IMR-90 (cell line): Measurements from ENCODE around the gene SGTB. TPM values are rescaled to one million over a fixed set of nuclear protein-coding genes. Genes with fewer than 3 reads are reported as not detected.

Experiments used
- ATAC-seq: fragments of 200-7000 bp; cut with Tn5 transposase; 2 replicates; pipeline ENCODE4 v1.9.1; 2020; ENCODE audit warnings: low read depth, mild to moderate bottlenecking, moderate library complexity
- BruUV-seq: library from RNA; stranded (reverse); fragments of 400-500 nt; replicated peaks from 2 replicates; lab custom pipeline; 2021; lab: Mats Ljungman, UMichigan
- CTCF ChIA-PET: fragments of 300-600 bp; formaldehyde crosslinking; extraction: SDS; loops from one replicate; lab custom pipeline; 2021; ENCODE audit warnings: antibody characterized with exemption; lab: Yijun Ruan, JAX
- POLR2A ChIA-PET: fragments of 300-600 bp; sonication (Branson Sonifier 250); formaldehyde crosslinking; loops from one replicate; lab custom pipeline; 2022; ENCODE audit warnings: antibody characterized with exemption; ENCODE audit not compliant: unreplicated experiment; lab: Charles Lee
- DNase-seq: peaks from one replicate; pipeline ENCODE4 v3.0.0; 2013
- H2AFZ ChIP-seq: replicated peaks from 2 replicates; pipeline ENCODE3; 2013; ENCODE audit warnings: low read length, mild to moderate bottlenecking; ENCODE audit not compliant: poor library complexity
- H2AK5ac ChIP-seq: 2 replicates; pipeline ENCODE4 v1.6.1; 2013; ENCODE audit warnings: low read depth, low read length, inconsistent platforms
- H2AK9ac ChIP-seq: replicated peaks from 2 replicates; pipeline ENCODE3; 2013; ENCODE audit warnings: mild to moderate bottlenecking, low read depth, low read length, moderate library complexity; ENCODE audit not compliant: poor library complexity
- H2BK120ac ChIP-seq: 2 replicates; pipeline ENCODE4 v1.6.1; 2013; ENCODE audit warnings: low read depth, low read length, inconsistent platforms
- H2BK15ac ChIP-seq: 3 replicates; pipeline ENCODE4 v1.6.1; 2013; ENCODE audit warnings: low read depth, low read length, inconsistent platforms
- H2BK20ac ChIP-seq: 2 replicates; pipeline ENCODE4 v1.6.1; 2013; ENCODE audit warnings: low read depth, mild to moderate bottlenecking, inconsistent platforms, low read length, moderate library complexity
- H2BK5ac ChIP-seq: 2 replicates; pipeline ENCODE4 v1.6.1; 2013; ENCODE audit warnings: mild to moderate bottlenecking, low read depth, low read length, inconsistent platforms; ENCODE audit not compliant: poor library complexity, severe bottlenecking
- H3K14ac ChIP-seq: replicated peaks from 2 replicates; pipeline ENCODE4 v1.6.1; 2013; ENCODE audit warnings: low read depth, low read length, inconsistent platforms
- H3K18ac ChIP-seq: 2 replicates; pipeline ENCODE4 v1.6.1; 2013; ENCODE audit warnings: low read depth, low read length, control low read depth
- H3K23ac ChIP-seq: 2 replicates; pipeline ENCODE4 v1.6.1; 2013; ENCODE audit warnings: low read depth, low read length, inconsistent platforms
- H3K27ac ChIP-seq: 2 replicates; pipeline ENCODE4 v1.5.1; 2013; ENCODE audit warnings: mild to moderate bottlenecking, control low read depth, low read length; ENCODE audit not compliant: insufficient read depth
- H3K27me3 ChIP-seq: 2 replicates; pipeline ENCODE4 v1.6.1; 2013; ENCODE audit warnings: low read length; ENCODE audit not compliant: control insufficient read depth, insufficient read depth
- H3K36me3 ChIP-seq: 2 replicates; pipeline ENCODE4 v1.6.1; 2013; ENCODE audit warnings: low read length, mixed read lengths; ENCODE audit not compliant: control insufficient read depth, insufficient read depth
- H3K4ac ChIP-seq: 2 replicates; pipeline ENCODE4 v1.6.1; 2013; ENCODE audit warnings: low read depth, low read length, inconsistent platforms
- H3K4me1 ChIP-seq: 2 replicates; pipeline ENCODE4 v1.6.1; 2013; ENCODE audit warnings: low read length, mixed read lengths; ENCODE audit not compliant: control insufficient read depth, insufficient read depth
- H3K4me2 ChIP-seq: 2 replicates; pipeline ENCODE4 v1.6.1; 2013; ENCODE audit warnings: low read depth, mild to moderate bottlenecking, control low read depth, low read length, moderate library complexity
- H3K4me3 ChIP-seq: 2 replicates; pipeline ENCODE4 v1.5.1; 2013; ENCODE audit warnings: low read depth, mild to moderate bottlenecking, control low read depth, low read length, moderate library complexity; ENCODE audit not compliant: insufficient read depth
- H3K56ac ChIP-seq: 2 replicates; pipeline ENCODE4 v1.6.1; 2013; ENCODE audit warnings: low read length, inconsistent platforms; ENCODE audit not compliant: insufficient read depth; ENCODE audit errors: extremely low read depth
- H3K79me1 ChIP-seq, 2 experiments: 2 replicates each; pipeline ENCODE4 v1.6.1; 2013; ENCODE audit warnings: low read length in 2 of 2, inconsistent platforms in 1 of 2, low read depth in 1 of 2
- H3K9ac ChIP-seq: 2 replicates; pipeline ENCODE4 v1.6.1; 2013; ENCODE audit warnings: low read depth, low read length, control low read depth
- H3K9me1 ChIP-seq: 2 replicates; pipeline ENCODE4 v1.6.1; 2013; ENCODE audit warnings: low read length, inconsistent platforms; ENCODE audit not compliant: insufficient read depth
- H3K9me3 ChIP-seq: 2 replicates; pipeline ENCODE4 v1.6.1; 2013; ENCODE audit warnings: low read length; ENCODE audit not compliant: control insufficient read depth, insufficient read depth
- H4K20me1 ChIP-seq: 2 replicates; pipeline ENCODE4 v1.6.1; 2013; ENCODE audit warnings: low read length, inconsistent platforms; ENCODE audit not compliant: insufficient read depth
- H4K5ac ChIP-seq: 2 replicates; pipeline ENCODE4 v1.6.1; 2013; ENCODE audit warnings: mild to moderate bottlenecking, low read depth, low read length, control low read depth
- H4K8ac ChIP-seq, 2 experiments: 2 replicates each; pipeline ENCODE4 v1.6.1; 2013; ENCODE audit warnings: low read depth in 2 of 2, low read length in 2 of 2, control low read depth in 1 of 2, inconsistent platforms in 1 of 2
- H4K91ac ChIP-seq: 2 replicates; pipeline ENCODE4 v1.6.1; 2013; ENCODE audit warnings: low read depth, low read length, inconsistent platforms; ENCODE audit not compliant: insufficient read depth
- BHLHE40 ChIP-seq: fragments of 150-350 bp; IDR thresholded peaks from 2 replicates; pipeline ENCODE4 v1.6.1; 2016; ENCODE audit warnings: mild to moderate bottlenecking, low read depth, low read length
- CEBPB ChIP-seq: IDR thresholded peaks from 2 replicates; pipeline ENCODE4 v1.6.1; 2012; ENCODE audit warnings: low read depth, low read length, improper control_type of control experiment
- CHD1 ChIP-seq: IDR thresholded peaks from 2 replicates; pipeline ENCODE4 v1.6.1; 2012; ENCODE audit warnings: low read depth, low read length, improper control_type of control experiment
- FOS ChIP-seq: fragments of 150-350 bp; IDR thresholded peaks from 2 replicates; pipeline ENCODE4 v1.6.1; 2016; ENCODE audit warnings: low read depth, low read length
- MAFK ChIP-seq: IDR thresholded peaks from 2 replicates; pipeline ENCODE4 v1.6.1; 2012; ENCODE audit warnings: low read depth, low read length, improper control_type of control experiment
- MAZ ChIP-seq: IDR thresholded peaks from 2 replicates; pipeline ENCODE4 v1.6.1; 2012; ENCODE audit warnings: low read depth, mild to moderate bottlenecking, low read length, improper control_type of control experiment, moderate library complexity, borderline replicate concordance
- MXI1 ChIP-seq: IDR thresholded peaks from 2 replicates; pipeline ENCODE4 v1.6.1; 2012; ENCODE audit warnings: low read depth, mild to moderate bottlenecking, low read length, moderate library complexity, borderline replicate concordance
- NFE2L2 ChIP-seq: fragments of 150-350 bp; IDR thresholded peaks from 2 replicates; pipeline ENCODE4 v1.6.1; 2016; ENCODE audit warnings: low read depth, mild to moderate bottlenecking, low read length
- POLR2A ChIP-seq: IDR thresholded peaks from 2 replicates; pipeline ENCODE4 v1.6.1; 2012; ENCODE audit warnings: mild to moderate bottlenecking, low read depth, low read length
- RAD21 ChIP-seq: IDR thresholded peaks from 2 replicates; pipeline ENCODE4 v1.6.1; 2012; ENCODE audit warnings: low read length, improper control_type of control experiment
- RCOR1 ChIP-seq: IDR thresholded peaks from 2 replicates; pipeline ENCODE4 v1.6.1; 2012; ENCODE audit warnings: mild to moderate bottlenecking, low read length, improper control_type of control experiment; ENCODE audit not compliant: insufficient replicate concordance
- RFX5 ChIP-seq: IDR thresholded peaks from 2 replicates; pipeline ENCODE4 v1.8.0; 2012; ENCODE audit warnings: low read depth, mild to moderate bottlenecking, low read length, moderate library complexity
- SMC3 ChIP-seq: fragments of 150-350 bp; IDR thresholded peaks from 2 replicates; pipeline ENCODE4 v1.6.1; 2016; ENCODE audit warnings: low read depth, mild to moderate bottlenecking, antibody characterized with exemption, low read length, moderate library complexity
- whole genome bisulfite sequencing, 2 experiments: methylation state at CpG; one replicate each; pipeline versions ENCODE4 v1.1.5 to v1.1.7; 2013; ENCODE audit warnings: missing lambda C conversion rate in 2 of 2; ENCODE audit not compliant: insufficient read length in 1 of 2; ENCODE audit errors: extremely low coverage in 2 of 2; 5-methylcytosine and 5-hydroxymethylcytosine counted together
- dilution Hi-C: fragments of 300-500 bp; cut with HindIII; formaldehyde crosslinking; loops from one replicate; pipeline ENCODE4 v1.14.3; 2018; ENCODE audit warnings: low sequenced_read_pairs; ENCODE audit not compliant: unreplicated experiment
- in situ Hi-C: fragments of 300-500 bp; cut with MboI; formaldehyde crosslinking; loops from 3 replicates; pipeline ENCODE4 v1.14.3; 2019; ENCODE audit warnings: low sequenced_read_pairs, inconsistent platforms, mixed read lengths
- intact Hi-C: fragments of 100-400 bp; cut with micrococcal nuclease; formaldehyde crosslinking; loops from 2 replicates; pipeline ENCODE4 v1.10.0; 2022
- polyA plus RNA-seq, 3 experiments: library from polyadenylated mRNA; depleted of rRNA; stranded (reverse); fragments of >200 nt; gene quantifications; 2 replicates each; pipeline ENCODE4 v1.2.3, GENCODE V29; 2012; ENCODE audit warnings: low replicate concordance in 1 of 3
- total RNA-seq: library from RNA; depleted of rRNA; stranded (reverse); fragments of >200 nt; gene quantifications from 2 replicates; pipeline ENCODE4 v1.2.3, GENCODE V29; 2012
- TF ChIP-seq, protein P1 (sequence below): conservative IDR thresholded peaks from 2 replicates; pipeline ENCODE4 v1.5.1; 2012; ENCODE audit warnings: mild to moderate bottlenecking, low read depth, low read length, improper control_type of control experiment
- TF ChIP-seq, protein P2 (sequence below): fragments of 150-350 bp; IDR thresholded peaks from 2 replicates; pipeline ENCODE4 v1.6.1; 2016; ENCODE audit warnings: low read depth, mild to moderate bottlenecking, low read length, moderate library complexity, borderline replicate concordance
- TF ChIP-seq, protein P3 (sequence below): fragments of 150-350 bp; IDR thresholded peaks from 2 replicates; pipeline ENCODE4 v1.6.1; 2017; ENCODE audit warnings: mild to moderate bottlenecking, antibody characterized with exemption, low read length, low read depth

The SGTB gene
- total and polyA plus RNA-seq, 2 of the 4 experiments (the other 2 are of a cell fraction): 7.5 to 15.1 TPM

DNA sequence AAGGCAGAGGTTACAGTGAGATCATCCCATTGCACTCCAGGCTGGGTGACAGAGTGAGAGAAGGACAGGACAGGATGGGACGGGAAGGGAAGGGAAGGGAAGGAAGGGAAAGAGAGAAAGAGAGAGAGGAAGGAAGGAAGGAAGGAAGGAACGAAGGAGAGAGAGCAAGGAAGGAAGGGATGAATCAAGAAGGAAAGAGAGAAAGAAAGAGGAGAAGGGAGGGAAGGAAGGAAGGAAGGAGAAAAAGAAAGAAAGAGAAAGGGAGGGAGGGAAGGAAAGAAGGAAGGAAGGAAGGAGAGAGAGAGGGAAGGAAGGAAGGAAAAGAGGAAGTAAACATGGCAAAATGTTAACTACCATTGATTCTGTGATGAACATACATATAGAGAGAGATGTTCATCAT lies 28.8 kb downstream of the SGTB start:
- Histone ChIP-seq H3K36me3 (peaks cover 4% of the 10 kb centered on the region), H3K4me2 (no peak overlapping the region), H2BK5ac (no peak overlapping the region), H3K23ac (no peak overlapping the region), H3K56ac (no peak overlapping the region), H3K14ac (no peak overlapping the region), H4K8ac (no peak overlapping the region), H3K27me3 (no peaks in the 10 kb centered on the region), H3K18ac (no peak overlapping the region), H3K9ac (no peak overlapping the region), H3K4me1 (no peaks in the 10 kb centered on the region), H3K9me3 (no peaks in the 10 kb centered on the region), H2AK5ac (0 out of 2 replicates have a peak overlapping the region, but pooled peaks have one; percentile 9), H2BK120ac (no peak overlapping the region), H3K9me1 (peaks cover 4% of the 10 kb centered on the region), H4K91ac (no peak overlapping the region), H3K27ac (no peak overlapping the region), H2AK9ac (no peak overlapping the region), H3K4ac (no peak overlapping the region), H4K20me1 (no peaks in the 10 kb centered on the region), H3K4me3 (no peak overlapping the region), H4K5ac (no peak overlapping the region), H2AFZ (no peak overlapping the region), H2BK20ac (no peak overlapping the region), H3K79me1 (peaks cover 0 to 4% of the 10 kb centered on the region in 2 experiments; a peak in 3 of 4 replicates), H2BK15ac (no peak overlapping the region)
- BruUV-seq: no TSS peak
- ATAC-seq (no peak), DNase-seq (no peak)
- in situ Hi-C loops (no loop called here), dilution Hi-C loops (no loop called here), intact Hi-C loops (no loop called here)
- 95% methylated on average over 2 of the region's 2 CpGs; no CpG with 5 or more reads in 1 of the 2 experiments for WGBS, 2 experiments
- POLR2A ChIA-PET: no interaction called here
- CTCF ChIA-PET: no interaction called here
- TF ChIP-seq, protein P1, sequence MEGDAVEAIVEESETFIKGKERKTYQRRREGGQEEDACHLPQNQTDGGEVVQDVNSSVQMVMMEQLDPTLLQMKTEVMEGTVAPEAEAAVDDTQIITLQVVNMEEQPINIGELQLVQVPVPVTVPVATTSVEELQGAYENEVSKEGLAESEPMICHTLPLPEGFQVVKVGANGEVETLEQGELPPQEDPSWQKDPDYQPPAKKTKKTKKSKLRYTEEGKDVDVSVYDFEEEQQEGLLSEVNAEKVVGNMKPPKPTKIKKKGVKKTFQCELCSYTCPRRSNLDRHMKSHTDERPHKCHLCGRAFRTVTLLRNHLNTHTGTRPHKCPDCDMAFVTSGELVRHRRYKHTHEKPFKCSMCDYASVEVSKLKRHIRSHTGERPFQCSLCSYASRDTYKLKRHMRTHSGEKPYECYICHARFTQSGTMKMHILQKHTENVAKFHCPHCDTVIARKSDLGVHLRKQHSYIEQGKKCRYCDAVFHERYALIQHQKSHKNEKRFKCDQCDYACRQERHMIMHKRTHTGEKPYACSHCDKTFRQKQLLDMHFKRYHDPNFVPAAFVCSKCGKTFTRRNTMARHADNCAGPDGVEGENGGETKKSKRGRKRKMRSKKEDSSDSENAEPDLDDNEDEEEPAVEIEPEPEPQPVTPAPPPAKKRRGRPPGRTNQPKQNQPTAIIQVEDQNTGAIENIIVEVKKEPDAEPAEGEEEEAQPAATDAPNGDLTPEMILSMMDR: no peak
- no peak for TF ChIP-seq BHLHE40
- no peak for TF ChIP-seq MXI1
- no peak for TF ChIP-seq RCOR1
- TF ChIP-seq CHD1: no peak
- TF ChIP-seq RFX5: no peak
- no peak for TF ChIP-seq RAD21
- TF ChIP-seq POLR2A: no peak
- TF ChIP-seq, protein P2, sequence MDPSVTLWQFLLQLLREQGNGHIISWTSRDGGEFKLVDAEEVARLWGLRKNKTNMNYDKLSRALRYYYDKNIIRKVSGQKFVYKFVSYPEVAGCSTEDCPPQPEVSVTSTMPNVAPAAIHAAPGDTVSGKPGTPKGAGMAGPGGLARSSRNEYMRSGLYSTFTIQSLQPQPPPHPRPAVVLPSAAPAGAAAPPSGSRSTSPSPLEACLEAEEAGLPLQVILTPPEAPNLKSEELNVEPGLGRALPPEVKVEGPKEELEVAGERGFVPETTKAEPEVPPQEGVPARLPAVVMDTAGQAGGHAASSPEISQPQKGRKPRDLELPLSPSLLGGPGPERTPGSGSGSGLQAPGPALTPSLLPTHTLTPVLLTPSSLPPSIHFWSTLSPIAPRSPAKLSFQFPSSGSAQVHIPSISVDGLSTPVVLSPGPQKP: no peak
- no peak for TF ChIP-seq FOS
- no peak for TF ChIP-seq NFE2L2
- no peak for TF ChIP-seq SMC3
- no peak for TF ChIP-seq CEBPB
- TF ChIP-seq, protein P3, sequence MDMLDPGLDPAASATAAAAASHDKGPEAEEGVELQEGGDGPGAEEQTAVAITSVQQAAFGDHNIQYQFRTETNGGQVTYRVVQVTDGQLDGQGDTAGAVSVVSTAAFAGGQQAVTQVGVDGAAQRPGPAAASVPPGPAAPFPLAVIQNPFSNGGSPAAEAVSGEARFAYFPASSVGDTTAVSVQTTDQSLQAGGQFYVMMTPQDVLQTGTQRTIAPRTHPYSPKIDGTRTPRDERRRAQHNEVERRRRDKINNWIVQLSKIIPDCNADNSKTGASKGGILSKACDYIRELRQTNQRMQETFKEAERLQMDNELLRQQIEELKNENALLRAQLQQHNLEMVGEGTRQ: no peak
- TF ChIP-seq MAZ: no peak
- TF ChIP-seq MAFK: no peak
